Type B pancreatic cell (in vitro differentiated cells): ENCODE results near the gene FAM151A. TPM values are rescaled to one million over a fixed set of nuclear protein-coding genes. Genes with fewer than 3 reads are reported as not detected.

Experiments
- DNase-seq: peaks from one replicate; pipeline ENCODE4 v3.0.0; 2021; ENCODE audit warnings: mixed read lengths; ENCODE audit not compliant: unreplicated experiment; ENCODE audit errors: extremely low spot score
- H3K27ac Mint-ChIP-seq: 2 replicates; pipeline ENCODE4 v1.8.0; 2021; ENCODE audit warnings: mild to moderate bottlenecking, mixed read lengths
- H3K27me3 Mint-ChIP-seq: 2 replicates; pipeline ENCODE4 v1.8.0; 2021; ENCODE audit warnings: mixed read lengths
- H3K36me3 Mint-ChIP-seq: 2 replicates; pipeline ENCODE4 v1.8.0; 2021; ENCODE audit warnings: mixed read lengths
- H3K4me1 Mint-ChIP-seq: one replicate; pipeline ENCODE4 v1.8.0; 2021; ENCODE audit warnings: mixed read lengths; ENCODE audit not compliant: unreplicated experiment
- H3K4me3 Mint-ChIP-seq: 2 replicates; pipeline ENCODE4 v1.8.0; 2021; ENCODE audit warnings: mild to moderate bottlenecking, mixed read lengths
- H3K9me3 Mint-ChIP-seq: 2 replicates; pipeline ENCODE4 v1.8.0; 2021; ENCODE audit warnings: mixed read lengths
- long read RNA-seq: library from polyadenylated mRNA; unstranded; transcript quantifications from one replicate; pipeline ENCODE4 v2.0.0, GENCODE V29; 2020
- total RNA-seq: library from RNA; stranded (reverse); gene quantifications from 2 replicates; pipeline ENCODE4 v1.2.1, GENCODE V29; 2021; ENCODE audit warnings: low replicate concordance
- TF ChIP-seq, protein P1 (sequence below): fragments of 200-600 bp; sonication (generic); conservative IDR thresholded peaks from 2 replicates; pipeline ENCODE4 v1.5.0; 2021; ENCODE audit warnings: antibody characterized with exemption, mild to moderate bottlenecking

Gene FAM151A
- 0.39 and 5.8 TPM in 2 replicates for total RNA-seq
- long read RNA-seq, transcript FAM151A-201 (8 exons, 2,005 nt) = major isoform, 13 of 16 reads
- long read RNA-seq, partial matches to known transcripts = 2 of 16 reads
- long read RNA-seq, other reads (novel, unspliced or antisense) = 1 of 16 reads

DNA sequence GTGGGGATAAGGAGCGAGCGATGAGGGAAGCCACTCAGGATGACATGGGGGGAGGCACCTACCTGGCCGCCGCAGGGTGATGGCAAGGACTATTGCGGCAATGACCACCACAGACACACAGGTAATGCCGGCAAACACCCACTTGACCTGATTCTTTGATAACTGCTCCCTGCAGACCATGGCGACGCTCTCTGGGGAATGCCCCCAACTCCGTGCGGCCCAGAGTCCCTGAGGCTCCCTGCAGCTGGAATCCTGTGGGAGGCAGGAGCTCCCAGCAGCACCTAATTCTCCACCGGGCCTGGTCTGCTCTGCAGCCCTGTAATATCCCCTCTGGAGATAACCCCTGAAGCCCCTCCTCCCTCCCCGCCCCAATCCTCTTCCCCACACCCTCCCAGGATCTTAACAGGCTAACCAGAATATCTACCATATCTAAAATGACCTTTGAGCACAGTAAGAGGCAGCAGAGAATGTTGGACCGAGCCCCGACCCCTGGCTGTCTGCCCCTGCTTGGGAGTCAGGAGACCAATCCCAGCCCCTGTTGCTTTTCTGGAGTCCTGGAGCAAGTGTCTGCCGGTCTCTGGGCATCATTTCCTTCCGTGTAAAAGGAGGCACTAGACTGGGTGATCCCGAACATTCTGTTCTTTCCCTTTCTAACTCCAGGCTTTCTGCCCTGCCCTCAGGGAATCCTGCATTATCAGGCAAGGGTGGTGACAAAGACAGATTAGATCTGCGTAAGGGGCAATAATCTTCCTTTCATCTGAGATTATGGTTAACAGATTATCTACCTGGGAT is at the start of gene FAM151A:
Gene FAM151A, minus strand, starts transcription at position 310 of the 792 bp plus-strand sequence. Its CDS starts 130 bp downstream, at position 180.
- Mint-ChIP-seq H3K27me3 (peaks cover 12% of the 10 kb centered on the region), H3K4me3 (no peak within 1 kb of the TSS), H3K4me1 (peaks cover 10% of the 10 kb centered on the region), H3K9me3 (no peaks in the 10 kb centered on the region), H3K27ac (no peak within 1 kb of the TSS), H3K36me3 (no peaks in the 10 kb centered on the region)
- TF ChIP-seq, protein P1, sequence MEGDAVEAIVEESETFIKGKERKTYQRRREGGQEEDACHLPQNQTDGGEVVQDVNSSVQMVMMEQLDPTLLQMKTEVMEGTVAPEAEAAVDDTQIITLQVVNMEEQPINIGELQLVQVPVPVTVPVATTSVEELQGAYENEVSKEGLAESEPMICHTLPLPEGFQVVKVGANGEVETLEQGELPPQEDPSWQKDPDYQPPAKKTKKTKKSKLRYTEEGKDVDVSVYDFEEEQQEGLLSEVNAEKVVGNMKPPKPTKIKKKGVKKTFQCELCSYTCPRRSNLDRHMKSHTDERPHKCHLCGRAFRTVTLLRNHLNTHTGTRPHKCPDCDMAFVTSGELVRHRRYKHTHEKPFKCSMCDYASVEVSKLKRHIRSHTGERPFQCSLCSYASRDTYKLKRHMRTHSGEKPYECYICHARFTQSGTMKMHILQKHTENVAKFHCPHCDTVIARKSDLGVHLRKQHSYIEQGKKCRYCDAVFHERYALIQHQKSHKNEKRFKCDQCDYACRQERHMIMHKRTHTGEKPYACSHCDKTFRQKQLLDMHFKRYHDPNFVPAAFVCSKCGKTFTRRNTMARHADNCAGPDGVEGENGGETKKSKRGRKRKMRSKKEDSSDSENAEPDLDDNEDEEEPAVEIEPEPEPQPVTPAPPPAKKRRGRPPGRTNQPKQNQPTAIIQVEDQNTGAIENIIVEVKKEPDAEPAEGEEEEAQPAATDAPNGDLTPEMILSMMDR = no peak
- DNase-seq = no peak

DNA sequence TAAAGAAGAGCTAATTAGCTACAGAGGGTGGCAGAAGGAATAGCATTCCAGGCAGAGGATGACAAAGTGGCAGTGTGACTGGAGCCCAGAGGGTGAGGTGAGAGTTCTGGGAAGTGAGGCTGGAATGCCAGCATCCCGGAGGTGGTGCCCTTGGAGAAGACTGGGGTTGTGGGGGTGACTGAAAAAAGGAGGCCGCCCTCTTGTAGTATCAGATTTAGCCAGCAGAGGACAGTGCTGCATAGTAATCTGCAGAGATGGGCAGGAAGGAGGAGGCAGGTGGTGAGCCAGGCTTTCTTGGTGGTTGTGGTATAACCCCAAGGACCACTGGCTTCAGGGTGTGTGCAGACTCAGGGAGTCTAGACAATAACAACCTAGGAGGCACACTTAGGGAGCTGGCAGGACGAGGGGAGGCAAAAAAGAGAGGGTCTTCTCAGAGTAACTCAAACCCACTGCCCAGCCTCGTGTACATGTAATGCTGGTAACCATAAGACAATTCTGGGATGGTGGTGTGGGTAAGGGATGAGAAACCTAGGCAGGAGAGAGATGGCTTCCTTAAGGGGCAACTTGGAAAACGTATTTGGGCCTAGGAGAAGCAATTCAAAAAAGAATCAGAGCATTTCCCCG is 48.8 kb upstream of the FAM151A start:
- TF ChIP-seq, protein P1 = peak; percentile 80
- peaks cover 8% of the 10 kb centered on the region for H3K4me1 Mint-ChIP-seq
- H3K27me3 Mint-ChIP-seq = peaks cover 3% of the 10 kb centered on the region
- no peak for DNase-seq
- no peaks in the 10 kb centered on the region for H3K36me3 Mint-ChIP-seq
- no peaks in the 10 kb centered on the region for H3K9me3 Mint-ChIP-seq
- H3K27ac Mint-ChIP-seq = peak overlapping the region; percentile 12
- H3K4me3 Mint-ChIP-seq = no peak overlapping the region

DNA sequence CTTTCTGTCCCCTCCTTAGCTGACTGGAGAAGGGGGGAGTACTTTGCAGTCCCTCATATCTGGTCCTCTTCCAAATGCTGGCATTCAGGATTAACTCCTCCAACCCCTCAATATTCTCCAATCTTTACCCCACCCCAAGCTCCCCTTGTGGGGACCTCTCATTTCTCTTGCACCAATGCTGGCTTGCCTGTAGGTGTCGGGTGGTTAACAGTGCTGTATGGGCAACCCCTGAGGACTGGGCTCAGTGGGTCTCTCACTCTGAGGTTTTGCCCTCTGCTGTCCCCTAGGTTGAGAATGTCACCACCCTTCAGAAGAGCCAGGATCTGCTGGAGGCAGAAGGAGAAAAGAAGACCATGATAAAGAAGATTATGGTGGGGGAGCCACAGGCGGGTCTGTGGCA is 45.2 kb upstream of the FAM151A start:
- H3K4me1 Mint-ChIP-seq = peaks cover 8% of the 10 kb centered on the region
- H3K9me3 Mint-ChIP-seq = no peaks in the 10 kb centered on the region
- TF ChIP-seq, protein P1 = no peak
- DNase-seq = no peak
- no peak overlapping the region for H3K27ac Mint-ChIP-seq
- no peak overlapping the region for H3K4me3 Mint-ChIP-seq
- H3K27me3 Mint-ChIP-seq = peaks cover 6% of the 10 kb centered on the region
- H3K36me3 Mint-ChIP-seq = no peaks in the 10 kb centered on the region

DNA sequence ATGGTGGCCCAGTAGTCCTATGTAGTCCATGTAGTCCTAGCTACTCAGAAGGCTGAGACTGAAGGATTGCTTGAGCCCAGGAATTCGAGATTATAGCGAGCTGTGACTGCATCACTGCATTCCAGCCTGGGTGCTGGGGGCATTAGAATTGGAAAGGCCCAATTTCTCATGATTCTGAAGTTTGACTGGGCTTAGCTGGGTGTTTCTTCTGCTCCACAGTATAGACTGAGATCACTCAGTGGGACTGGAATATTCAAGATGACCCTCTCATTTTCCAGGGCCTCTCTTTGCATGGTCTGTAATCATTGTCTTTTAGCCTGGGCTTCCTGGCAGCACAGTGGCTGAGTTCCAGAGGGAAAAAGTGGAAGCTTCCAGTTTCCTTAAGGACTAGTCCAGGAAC is 44.5 kb upstream of the FAM151A start:
- peaks cover 6% of the 10 kb centered on the region for H3K27me3 Mint-ChIP-seq
- H3K4me1 Mint-ChIP-seq = peaks cover 8% of the 10 kb centered on the region
- DNase-seq = no peak
- H3K27ac Mint-ChIP-seq = no peak overlapping the region
- no peak overlapping the region for H3K4me3 Mint-ChIP-seq
- TF ChIP-seq, protein P1 = no peak
- no peaks in the 10 kb centered on the region for H3K9me3 Mint-ChIP-seq
- no peaks in the 10 kb centered on the region for H3K36me3 Mint-ChIP-seq

DNA sequence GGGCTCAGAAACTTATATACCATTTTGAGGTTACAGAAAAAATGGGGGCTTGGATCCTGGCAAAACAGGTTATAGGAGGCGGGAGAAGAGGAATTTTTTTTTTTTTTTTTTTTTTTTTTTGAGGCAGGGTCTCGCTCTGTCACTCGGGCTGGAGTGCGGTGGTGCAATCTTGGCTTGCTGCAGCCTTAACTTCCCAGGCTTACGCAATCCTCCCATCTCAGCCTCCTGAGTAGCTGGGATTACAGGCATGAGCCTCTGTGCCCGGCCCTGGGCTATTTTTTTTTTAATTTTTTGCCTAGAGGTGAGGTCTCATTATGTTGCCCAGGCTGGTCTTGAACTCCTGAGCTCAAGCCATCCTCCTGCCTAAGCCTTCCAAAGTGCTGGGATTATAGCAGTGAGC is 43.0 kb upstream of the FAM151A start:
- no peaks in the 10 kb centered on the region for H3K9me3 Mint-ChIP-seq
- H3K4me1 Mint-ChIP-seq = no peaks in the 10 kb centered on the region
- no peaks in the 10 kb centered on the region for H3K36me3 Mint-ChIP-seq
- no peak overlapping the region for H3K4me3 Mint-ChIP-seq
- no peak overlapping the region for H3K27ac Mint-ChIP-seq
- peaks cover 3% of the 10 kb centered on the region for H3K27me3 Mint-ChIP-seq
- TF ChIP-seq, protein P1 = no peak
- no peak for DNase-seq
